HG03439 (cell line): ENCODE measurements around the gene PLEKHN1.

Experiments
- ATAC-seq: cut with Tn5 transposase; IDR thresholded peaks from one replicate; pipeline ENCODE4 v1.9.1; 2021; ENCODE audit warnings: mild to moderate bottlenecking, moderate library complexity; ENCODE audit not compliant: unreplicated experiment

Gene PLEKHN1

DNA sequence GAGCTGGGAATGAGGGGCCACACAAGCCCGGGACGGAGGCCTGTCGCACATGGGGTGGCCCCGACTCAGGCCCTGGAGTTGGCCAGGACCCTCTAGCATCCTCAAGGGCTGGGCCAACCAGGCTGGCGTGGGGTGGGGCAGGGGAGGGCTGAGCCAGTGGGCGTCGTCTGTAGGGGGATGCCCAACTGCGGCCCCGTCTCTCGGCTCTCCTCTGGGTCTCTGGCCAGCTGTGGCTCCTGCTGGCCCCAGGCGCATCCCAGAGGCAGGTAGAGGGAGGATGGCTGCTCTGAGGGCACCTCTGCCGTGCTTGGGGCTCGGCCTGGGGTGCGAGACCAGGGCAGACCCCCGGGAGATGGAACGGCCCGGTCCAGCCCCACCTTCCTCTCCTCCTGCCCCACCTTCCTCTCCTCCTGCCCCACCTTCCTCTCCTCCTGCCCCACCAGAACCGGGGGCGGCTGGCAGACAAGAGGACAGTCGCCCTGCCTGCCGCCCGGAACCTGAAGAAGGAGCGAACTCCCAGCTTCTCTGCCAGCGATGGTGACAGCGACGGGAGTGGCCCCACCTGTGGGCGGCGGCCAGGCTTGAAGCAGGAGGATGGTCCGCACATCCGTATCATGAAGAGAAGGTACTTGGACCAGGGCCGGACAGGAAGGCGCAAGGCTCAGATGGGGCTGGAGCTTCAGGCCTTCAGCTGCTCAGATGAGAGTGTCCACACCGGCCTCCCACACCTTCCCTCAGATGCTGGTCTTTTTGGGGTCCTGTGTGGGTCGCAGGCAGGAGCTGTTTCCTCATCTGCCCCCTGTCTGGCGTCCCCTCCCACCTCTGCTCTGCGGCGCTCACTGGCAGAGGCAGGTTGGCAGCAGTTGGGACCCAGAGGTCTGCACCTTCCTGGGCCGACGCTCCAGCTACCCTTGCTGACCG lies 36.3 kb upstream of the PLEKHN1 start:
- ATAC-seq = no peak

DNA sequence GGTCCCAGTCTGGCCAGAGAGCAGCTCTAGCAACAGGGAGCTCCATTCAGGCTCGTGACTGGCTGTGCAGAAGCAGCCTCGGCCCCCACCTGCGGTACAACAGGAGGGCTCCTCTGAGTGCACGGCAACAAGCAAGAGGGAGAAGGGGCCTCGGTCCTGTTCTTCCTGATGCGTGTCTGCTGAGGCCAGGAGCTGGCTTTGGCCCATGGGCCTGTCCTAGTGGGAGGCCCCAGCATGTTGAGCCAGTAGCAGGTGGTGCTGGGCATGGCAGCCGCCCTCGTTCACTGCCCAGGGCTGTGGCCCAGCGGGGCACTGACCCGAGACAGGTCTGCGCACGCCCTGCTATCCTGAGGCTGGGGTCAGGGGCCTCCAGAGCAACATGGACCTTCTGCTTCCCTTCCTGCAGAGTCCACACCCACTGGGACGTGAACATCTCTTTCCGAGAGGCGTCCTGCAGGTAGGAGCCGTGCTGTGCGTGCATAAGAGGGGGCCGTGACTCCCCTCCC lies 35.6 kb upstream of the PLEKHN1 start:
- ATAC-seq = no peak

DNA sequence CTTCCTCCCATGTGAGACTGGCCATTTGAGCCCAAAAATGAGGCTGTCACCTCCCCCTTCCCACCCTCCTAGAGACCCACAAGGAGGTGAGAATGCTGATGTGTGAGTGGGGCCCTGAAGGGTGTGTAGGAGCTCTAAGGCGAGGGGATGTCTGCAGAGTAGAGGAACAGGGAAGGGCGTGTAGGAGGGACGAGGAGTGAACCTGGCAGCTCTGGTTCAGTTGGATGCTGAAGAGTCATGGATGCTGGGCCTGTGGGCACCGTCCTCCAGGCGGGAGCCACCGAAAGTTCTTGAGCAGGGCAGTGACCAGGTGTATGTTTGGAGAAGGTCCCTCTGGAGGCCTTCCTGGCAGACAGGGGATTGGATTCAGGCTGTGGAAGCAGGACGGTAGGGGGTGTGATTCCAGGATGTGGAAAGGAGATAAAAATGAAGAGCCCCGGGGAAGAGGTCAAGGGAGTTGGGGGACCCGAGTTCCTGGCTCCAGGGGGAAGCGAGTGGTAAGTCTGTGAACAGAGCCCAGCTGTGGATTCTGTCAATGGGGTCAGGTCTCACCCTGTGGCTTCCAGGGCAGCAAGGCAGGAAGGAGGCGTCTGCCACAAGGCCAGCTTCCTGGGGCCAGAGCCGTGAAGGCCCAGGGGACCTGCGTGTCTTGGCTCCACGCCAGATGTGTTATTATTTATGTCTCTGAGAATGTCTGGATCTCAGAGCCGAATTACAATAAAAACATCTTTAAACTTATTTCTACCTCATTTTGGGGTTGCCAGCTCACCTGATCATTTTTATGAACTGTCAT lies 34.7 kb upstream of the PLEKHN1 start:
- no peak for ATAC-seq

DNA sequence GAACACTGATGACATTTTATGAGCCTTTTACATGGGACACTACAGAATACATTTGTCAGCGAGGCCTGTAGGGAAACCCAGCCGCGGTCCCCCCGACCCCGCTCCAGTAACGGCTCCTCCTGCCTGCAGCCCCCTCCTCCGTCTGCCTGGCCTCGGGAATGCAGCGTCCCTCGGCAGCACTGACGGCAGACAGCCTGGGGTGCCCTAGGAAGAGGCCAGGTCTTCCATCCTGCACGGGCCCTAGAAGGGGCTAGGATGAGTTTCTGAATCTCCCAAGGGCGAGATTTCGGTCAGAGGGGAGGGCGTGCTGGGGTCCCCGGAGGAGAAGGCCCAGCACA lies 34.1 kb upstream of the PLEKHN1 start:
- no peak for ATAC-seq

DNA sequence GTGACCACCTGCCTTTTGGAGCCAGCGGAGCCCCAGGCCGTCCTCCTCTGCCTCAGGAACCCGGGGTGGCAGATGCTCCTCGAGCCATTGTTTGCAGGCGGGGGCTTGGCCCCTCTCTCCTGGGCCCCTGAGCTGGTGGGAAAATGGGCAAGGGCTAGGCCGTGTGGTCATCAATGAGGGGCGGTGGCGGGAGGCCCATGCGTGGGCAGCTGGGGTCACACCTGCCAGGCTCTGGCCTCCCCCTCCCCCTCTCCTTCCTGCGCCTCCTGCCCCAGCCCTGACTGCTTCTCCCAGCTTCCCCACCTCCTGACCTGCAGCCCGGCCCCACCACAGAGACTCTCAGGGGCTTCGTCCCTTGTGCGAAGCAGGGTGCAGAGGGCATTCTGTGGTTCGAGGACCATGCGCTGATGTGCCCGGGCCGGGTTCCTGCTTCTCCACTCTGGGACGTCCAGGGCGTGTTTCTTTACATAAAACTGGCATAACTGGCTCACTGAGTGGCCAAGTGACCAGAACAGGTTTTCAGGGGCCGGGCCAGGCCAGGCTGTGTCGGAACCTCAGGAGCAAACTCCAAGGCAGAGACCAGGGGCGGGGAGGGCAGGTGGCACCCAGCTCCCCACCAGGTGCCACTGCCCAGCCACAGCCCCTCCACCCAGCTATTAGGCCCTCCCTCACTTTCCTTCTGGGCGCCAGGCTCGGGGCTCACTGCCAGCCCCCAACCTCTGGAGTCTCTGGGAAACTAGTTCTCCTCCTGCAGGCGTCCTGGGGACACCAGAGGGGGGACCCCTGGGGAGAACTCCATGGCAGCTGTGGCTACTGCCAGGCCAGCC lies 33.3 kb upstream of the PLEKHN1 start:
- ATAC-seq = no peak

DNA sequence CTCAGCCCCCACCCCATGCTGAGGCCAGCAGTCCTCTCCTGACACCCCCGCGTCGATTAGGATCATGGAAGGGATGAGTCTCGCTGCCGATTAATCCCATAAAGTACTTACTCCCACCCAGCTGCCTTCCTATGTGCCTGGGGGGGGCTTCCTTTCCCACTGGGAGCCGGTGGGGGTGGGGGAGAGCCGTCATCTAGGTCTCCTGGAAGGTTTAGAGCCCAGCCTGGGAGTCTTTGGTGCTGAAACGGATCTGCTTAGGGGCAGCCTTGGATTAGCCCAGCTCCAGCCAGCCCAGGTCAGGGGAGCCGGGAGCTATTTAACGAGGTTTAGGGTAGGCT lies 32.7 kb upstream of the PLEKHN1 start:
- ATAC-seq = no peak

DNA sequence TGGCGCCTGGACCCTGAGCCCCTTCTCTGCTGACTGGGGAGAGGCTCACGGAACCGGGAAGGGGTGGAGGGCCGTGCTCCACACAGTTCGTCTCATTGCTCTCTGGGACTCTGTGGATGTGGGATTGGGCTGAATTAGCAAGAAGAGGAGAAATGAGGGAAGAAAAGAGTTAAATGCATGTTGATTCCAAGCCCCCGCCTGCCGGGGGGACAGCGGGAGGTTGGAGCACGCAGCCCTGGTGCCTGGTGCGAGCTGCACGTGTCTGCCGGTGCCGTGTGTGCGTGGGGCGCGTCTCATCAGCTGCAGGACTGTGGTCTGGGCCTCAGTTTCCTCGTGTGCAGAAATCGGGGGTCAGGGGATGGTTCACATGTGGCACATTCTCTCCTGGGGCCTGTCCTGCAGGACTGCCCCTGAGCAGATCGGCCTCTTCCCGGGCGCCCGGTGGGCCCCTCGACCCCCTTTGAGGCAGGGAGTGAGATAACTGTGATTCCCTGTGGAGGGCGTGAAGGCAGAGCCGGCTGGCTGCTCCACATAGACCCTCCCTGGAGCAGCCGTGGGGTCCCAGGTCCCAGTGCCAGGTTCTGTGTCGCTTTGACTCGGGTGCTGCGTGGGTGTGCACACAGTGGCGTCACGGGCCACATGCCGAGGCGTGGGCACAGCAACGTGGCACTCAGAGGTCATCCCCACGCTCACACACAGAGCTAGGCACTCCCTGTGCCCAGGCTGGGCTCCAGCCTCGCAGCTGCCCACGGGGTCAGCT lies 31.1 kb upstream of the PLEKHN1 start:
- no peak for ATAC-seq

DNA sequence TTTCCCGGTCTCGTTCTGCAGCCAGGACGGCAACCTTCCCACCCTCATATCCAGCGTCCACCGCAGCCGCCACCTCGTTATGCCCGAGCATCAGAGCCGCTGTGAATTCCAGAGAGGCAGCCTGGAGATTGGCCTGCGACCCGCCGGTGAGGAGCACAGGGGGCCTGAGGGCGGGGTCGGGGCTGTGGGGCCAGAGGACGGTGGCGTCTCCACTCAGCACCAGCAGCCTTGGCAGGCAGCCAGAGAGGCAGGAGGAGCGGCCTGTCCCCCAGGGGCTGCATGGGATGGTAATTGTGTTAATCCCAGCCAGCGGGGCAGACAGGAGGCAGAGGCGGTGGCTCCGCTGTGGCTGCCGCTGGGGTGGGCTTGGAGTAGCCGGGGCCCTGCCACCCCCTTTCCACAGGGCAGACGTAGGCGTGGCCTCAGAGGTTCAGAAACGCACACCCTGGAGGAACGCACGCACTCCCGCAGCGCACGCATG lies 30.5 kb upstream of the PLEKHN1 start:
- ATAC-seq = no peak

DNA sequence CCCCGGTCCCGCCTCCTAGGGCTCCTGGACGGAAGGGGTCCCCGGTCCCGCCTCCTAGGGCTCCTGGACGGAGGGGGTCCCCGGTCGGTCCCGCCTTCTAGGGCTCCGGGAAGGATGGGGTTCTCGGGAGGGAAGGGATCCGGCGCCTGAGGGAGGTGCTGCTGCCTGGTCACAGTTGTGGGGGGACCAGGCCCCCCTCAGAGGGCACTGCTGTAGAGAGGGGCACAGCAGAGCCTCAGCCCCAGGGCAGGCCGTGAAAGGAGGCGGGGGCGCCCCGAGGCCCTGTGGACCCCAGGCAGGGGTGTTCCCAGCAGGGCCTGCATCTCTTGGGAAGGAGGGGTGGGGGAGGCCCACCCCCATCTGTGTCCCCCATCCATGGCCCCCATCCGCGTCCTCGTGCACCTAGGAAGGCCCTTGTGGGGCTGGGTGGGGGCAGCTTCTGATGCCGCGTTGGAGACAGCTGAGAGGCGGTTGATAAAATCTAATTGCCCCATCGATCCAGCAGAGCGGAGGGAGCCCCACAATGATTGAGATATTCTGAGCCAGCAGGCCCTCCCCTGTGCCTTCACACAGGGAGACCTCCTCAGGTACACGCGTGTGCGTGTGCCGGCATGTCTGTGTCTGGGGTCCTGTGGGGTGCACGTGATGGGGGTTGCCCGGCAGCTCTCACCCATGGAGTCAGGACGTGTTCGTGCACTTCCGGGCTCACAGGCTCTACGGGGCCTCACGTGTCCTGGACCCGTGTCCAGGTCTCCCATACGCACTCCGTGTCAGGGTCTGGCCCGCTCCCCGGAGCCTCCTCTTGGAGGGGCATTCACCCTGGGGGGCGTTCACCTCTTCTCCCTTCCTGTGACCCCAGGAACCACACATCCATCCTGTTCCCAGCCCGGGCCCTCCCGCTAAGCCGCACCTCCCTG lies 29.7 kb upstream of the PLEKHN1 start:
- ATAC-seq = no peak

DNA sequence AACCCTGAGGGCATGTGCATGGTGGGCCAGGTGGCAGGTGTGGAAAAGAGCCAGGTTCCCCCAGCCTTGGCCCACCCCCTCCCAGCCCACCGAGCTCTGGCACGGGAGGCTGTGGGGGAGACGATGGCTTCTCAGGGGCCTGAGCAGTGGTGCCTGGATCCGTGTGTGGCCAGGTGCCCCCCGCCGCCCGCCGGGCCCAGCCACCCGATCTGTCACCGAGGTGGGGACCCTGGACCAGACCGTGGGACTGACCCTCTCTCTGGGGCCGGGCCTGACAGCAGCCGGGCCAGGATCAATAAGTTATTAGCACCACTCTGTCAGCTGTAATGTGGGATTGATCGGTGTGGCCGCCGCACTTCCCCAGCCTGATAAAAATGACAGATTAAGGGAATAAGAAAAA lies 28.8 kb upstream of the PLEKHN1 start:
- no peak for ATAC-seq

DNA sequence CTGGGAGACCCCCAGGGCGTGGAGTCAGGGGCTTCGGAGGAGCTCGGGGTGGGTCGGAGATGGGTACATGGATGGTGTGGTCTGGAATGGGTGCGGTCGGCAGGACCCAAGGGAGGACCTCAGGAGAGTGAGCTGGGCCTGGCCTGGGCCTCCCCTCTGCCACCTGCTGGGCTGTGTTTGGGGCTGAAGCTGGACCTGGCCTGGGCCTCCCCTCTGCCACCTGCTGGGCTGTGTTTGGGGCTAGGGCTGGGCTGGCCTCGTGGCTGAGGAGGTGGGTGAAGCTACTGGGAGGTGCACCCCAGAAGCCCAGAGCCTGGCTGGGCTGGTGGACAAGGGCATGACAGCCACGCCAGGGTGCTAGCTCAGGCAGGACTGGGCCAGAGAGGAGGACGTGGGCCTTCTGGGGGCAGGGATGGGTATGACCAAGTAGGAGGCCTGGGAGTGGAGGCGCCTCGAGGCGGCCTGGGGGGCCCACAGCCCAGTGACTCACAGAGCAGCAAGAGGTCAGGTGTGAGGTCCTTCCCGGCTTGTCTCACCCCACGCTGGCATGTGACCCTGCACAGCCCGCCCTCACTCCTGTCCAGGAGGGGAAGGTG lies 28.1 kb upstream of the PLEKHN1 start:
- no peak for ATAC-seq

DNA sequence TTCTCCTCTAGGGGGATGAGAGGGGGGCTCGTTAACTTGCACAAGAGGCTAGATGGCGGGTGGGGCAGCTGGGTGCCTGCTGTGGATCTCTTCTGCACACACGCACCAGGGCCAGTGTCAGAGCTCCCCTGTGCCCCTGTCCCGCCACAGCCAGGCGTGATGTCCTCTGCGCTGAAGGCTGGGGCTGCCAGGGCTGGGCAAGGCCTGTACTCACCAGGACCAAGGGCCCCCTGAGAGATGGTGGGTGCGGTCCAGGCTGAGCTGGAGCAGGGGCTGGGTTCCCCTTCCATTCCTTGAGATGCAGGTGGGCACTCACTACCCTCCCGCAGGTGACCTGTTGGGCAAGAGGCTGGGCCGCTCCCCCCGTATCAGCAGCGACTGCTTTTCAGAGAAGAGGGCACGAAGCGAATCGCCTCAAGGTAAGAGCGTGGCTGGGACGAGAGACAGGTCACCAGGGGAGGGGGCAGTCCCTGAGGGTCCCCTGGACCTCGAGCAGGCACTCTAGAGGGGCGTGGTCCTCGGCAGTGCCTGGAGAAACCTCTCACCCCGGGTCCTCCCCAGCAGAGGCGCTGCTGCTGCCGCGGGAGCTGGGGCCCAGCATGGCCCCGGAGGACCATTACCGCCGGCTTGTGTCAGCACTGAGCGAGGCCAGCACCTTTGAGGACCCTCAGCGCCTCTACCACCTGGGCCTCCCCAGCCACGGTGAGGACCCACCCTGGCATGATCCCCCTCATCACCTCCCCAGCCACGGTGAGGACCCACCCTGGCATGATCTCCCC lies 27.4 kb upstream of the PLEKHN1 start:
- ATAC-seq = no peak

DNA sequence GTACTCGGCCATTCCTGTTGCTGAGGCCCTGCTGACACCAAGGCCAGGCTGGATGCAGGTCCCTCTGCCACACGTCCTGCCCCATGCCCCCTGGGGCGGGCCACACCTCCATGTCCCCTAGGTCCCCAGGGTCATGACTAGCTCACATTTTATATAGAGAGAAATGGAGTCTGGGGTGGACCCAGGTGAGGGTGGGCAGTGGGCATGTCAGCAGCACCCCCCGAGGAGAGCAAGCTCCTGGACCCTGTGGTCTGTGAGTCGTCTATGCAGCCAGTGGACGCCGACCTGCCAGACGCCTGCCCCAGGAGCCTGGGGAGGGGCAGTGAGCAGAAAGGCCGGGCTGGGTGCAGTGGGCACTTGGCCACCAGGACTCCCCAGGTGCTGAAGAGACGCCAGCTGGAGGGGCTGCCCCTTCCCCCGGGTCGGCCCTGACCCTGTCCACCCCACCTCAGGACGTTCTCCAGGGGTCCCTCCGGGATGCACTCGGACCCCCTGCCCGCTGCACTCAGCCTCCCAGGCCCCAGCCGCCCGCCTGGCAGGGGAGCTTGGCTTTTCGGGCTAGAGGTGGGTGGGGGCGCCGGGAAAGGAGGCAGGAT lies 26.7 kb upstream of the PLEKHN1 start:
- ATAC-seq = no peak

DNA sequence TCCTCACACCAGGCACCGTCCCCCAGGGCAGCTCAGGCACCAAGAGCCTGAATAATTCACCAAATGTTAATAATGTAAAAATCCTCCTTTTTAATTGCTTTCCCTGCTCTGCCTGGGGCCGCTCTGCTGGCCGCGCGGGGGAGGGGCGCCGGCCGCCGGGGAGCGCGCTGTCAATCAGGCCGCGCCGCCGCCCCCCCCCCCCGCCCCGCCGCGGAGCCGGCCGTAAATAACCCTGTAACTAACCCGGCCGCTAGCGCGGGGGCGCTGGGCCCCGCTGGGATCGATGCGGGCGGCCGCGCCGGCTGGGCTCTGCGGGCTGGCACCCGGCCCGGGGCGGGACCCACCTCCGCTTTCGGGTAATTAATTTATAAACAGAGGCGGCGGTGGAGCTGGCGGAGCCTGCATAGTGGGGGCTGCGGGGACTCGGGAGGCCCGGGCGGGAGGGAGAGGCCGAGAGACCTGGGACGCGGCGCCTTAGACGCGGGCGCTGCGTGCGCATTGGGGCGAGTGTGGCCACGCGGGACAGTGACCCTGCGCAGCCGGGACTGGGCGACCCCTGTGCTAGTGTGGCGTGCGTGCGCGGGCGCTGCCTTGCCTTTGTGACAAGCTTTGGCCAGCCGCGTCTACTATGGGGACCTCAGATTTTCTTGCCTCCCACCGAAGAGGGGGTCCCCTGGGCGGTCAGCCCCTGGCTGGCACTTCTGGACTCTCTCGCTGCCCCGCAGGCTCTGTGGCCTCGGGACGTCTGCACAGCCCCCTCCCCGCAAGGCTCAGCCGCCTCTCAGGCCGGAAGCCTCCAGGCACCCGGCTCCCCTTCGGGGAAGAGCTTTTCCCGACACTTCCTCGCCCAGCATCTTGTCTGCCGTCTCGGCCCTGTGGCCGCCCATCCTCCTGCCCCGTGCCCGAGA lies 25.9 kb upstream of the PLEKHN1 start:
- no peak for ATAC-seq

DNA sequence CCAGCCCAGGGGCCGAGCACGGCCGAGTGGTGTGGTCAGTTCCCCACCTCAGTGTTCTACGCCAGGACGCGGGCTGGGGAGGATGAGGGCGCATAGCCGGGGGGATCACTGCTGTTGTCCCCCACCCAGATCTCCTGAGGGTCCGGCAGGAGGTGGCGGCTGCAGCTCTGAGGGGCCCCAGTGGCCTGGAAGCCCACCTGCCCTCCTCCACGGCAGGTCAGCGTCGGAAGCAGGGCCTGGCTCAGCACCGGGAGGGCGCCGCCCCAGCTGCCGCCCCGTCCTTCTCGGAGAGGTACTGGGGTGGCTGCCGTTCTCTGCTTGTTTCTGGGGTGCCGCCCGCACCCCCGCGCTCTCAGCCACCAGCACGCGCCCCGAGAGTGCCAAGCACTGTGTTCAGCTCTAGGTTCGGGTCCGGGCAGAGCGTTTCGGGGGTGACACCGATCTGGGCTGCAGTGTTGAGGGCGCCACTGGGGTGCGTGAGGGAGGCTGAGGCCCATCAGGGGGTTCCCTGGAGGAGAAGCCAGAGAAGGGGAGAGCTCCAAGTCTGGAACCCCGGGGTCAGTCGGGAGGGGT lies 25.2 kb upstream of the PLEKHN1 start:
- ATAC-seq = no peak

DNA sequence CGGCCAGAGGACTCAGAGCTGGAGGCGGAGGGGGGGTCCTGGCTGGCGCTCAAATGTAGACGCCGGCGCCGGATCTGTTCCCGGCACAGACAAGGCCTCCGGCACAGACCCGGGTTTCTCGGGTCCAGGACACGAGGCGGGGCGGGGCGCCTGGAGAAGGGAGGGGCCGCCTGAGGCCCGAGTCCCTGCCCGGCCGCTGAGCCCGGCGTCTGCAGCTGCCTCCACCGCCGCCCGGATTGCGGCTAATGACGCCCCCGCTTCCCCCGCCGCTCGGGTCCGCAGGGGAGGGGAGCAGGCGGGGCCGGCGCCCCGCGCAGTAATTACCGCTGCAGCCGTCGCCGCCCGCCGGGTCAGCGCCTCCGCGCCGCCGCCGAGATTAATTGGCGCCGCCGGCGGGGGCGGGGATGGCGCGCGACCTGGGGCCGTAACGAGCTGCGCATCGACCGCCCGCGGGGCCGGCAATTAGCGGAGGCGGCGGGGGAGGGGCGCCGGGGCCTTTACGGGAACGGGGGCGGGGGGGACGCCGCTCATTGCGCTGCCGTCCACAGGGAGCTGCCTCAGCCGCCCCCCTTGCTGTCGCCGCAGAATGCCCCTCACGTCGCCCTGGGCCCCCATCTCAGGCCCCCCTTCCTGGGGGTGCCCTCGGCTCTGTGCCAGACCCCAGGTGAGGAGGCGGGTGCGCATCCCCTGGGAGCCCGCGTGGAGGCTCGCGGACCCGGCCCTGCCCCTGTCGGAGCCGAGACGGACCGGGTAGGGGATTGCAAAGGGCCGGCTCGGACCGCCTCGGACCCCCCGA lies 24.5 kb upstream of the PLEKHN1 start:
- no peak for ATAC-seq
